ENCODE data around the gene FASTK. TPM values are rescaled to one million over a fixed set of nuclear protein-coding genes. Genes with fewer than 3 reads are reported as not detected.

Gene FASTK
- total RNA-seq, 1 experiment from 2014 or later, result 95.0 TPM

DNA sequence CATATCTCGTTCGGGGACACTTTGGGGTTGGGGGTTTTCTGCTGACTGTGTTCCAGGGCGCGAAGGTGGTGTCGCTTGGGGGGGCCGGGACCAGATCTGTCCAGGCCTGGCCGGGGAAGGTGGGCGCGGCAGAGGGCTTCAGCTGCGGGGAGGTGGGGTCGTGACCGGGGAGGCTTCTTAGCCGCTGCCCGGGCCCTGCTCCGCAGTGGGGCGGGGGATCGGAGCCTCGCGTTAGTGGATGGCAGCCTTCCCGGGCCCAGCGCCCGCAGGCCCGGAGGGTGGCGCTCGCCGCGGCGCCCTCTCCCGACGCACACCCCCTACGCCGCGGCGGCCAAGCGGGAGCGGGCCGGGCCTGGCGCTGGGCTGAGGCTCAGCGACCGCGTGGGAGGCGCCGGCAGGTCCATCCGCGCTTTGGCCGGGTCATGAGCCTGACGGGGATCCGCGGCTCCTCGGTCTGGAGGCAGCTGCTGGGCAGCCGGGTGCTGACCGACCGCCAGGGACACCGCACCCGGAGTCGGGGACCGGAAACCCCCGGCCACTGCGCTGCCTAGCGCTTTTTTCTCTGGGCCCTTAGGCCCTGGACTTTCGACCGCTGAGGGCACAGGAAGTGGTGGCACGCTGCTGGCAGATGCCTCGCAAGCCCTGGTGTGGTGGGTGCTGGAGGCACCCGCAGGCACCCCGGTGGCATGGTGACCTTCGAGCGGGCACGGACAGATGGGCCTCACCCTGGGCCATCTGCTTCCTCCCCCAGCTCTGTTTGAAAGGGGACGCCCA lies 6.8 kb upstream of the FASTK start:
- TF ChIP-seq TCF7L2 (IDR thresholded peaks at IDR 0.05; ENCODE audit: low read depth, low read length), result no peak
- TF ChIP-seq, protein P1, sequence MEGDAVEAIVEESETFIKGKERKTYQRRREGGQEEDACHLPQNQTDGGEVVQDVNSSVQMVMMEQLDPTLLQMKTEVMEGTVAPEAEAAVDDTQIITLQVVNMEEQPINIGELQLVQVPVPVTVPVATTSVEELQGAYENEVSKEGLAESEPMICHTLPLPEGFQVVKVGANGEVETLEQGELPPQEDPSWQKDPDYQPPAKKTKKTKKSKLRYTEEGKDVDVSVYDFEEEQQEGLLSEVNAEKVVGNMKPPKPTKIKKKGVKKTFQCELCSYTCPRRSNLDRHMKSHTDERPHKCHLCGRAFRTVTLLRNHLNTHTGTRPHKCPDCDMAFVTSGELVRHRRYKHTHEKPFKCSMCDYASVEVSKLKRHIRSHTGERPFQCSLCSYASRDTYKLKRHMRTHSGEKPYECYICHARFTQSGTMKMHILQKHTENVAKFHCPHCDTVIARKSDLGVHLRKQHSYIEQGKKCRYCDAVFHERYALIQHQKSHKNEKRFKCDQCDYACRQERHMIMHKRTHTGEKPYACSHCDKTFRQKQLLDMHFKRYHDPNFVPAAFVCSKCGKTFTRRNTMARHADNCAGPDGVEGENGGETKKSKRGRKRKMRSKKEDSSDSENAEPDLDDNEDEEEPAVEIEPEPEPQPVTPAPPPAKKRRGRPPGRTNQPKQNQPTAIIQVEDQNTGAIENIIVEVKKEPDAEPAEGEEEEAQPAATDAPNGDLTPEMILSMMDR (IDR thresholded peaks at IDR 0.05), result peak; percentile 78
- peak; percentile 85; the same call in 1 of the 2 replicates for TF ChIP-seq SIN3A (IDR thresholded peaks at IDR 0.05; ENCODE audit: borderline replicate concordance, insufficient read depth, low read depth, low read length)
- Histone ChIP-seq H3K27ac (ENCODE audit: low read length) (peak overlapping the region; percentile 77), H3K27me3 (ENCODE audit: control insufficient read depth, insufficient read depth, low read length) (no peaks in the 10 kb centered on the region), H3K4me3 (ENCODE audit: low read depth in 2 of 2, low read length in 2 of 2) (peak overlapping the region; percentile 88 to 93), H3K4me1 (ENCODE audit: control insufficient read depth, insufficient read depth, low read length) (peaks cover 44% of the 10 kb centered on the region), H3K36me3 (ENCODE audit: control insufficient read depth, insufficient read depth, low read length) (no peaks in the 10 kb centered on the region; the same call in 1 of the 2 replicates), H3K9me3 (ENCODE audit: control insufficient read depth, insufficient read depth, low read depth, low read length) (no peaks in the 10 kb centered on the region)
- ChIA-PET POLR2A (interaction anchor here (0.6 kb wide), 1 partner anchor 57 kb away, joined by 6 read pairs; no protein-coding TSS in a partner anchor), CTCF (interaction anchor here (1.1 kb wide), 1 partner anchor 59 kb away, joined by 3 read pairs; no protein-coding TSS in a partner anchor)
- no TSS peak for BruUV-seq (replicated peaks)
- in situ Hi-C loops (cut with HindIII; ENCODE audit: low pct_unique_long_range_greater_than_20kb, low sequenced_read_pairs), result no loop called here
- intact Hi-C loops (cut with micrococcal nuclease; ENCODE audit: unreplicated experiment), result no loop called here
- ATAC-seq (peak; percentile 42), DNase-seq (ENCODE audit: low read depth, low spot score) (no peak)

- Histone ChIP-seq H3K9me3 (ENCODE audit: control insufficient read depth, insufficient read depth, low read depth, low read length) (no peaks in the 10 kb centered on the region), H3K36me3 (ENCODE audit: control insufficient read depth, insufficient read depth, low read length) (no peaks in the 10 kb centered on the region; the same call in 1 of the 2 replicates), H3K4me1 (ENCODE audit: control insufficient read depth, insufficient read depth, low read length) (peaks cover 44% of the 10 kb centered on the region), H3K27me3 (ENCODE audit: control insufficient read depth, insufficient read depth, low read length) (no peaks in the 10 kb centered on the region), H3K4me3 (ENCODE audit: low read depth in 2 of 2, low read length in 2 of 2) (peak overlapping the region; percentile 88 to 93), H3K27ac (ENCODE audit: low read length) (peak overlapping the region; percentile 77)
- POLR2A ChIA-PET, result no interaction called here
- DNase-seq (ENCODE audit: low read depth, low spot score), result no peak
- no peak for ATAC-seq
- CTCF ChIA-PET, result no interaction called here
- no TSS peak for BruUV-seq (replicated peaks)
- TF ChIP-seq SIN3A (IDR thresholded peaks at IDR 0.05; ENCODE audit: borderline replicate concordance, insufficient read depth, low read depth, low read length), result no peak
- no peak for TF ChIP-seq TCF7L2 (IDR thresholded peaks at IDR 0.05; ENCODE audit: low read depth, low read length)
- TF ChIP-seq POLR2AphosphoS5 (IDR thresholded peaks at IDR 0.05; ENCODE audit: low read depth, low read length), result no peak
- TF ChIP-seq, protein P1 (IDR thresholded peaks at IDR 0.05), result no peak
- TF ChIP-seq, protein P2, sequence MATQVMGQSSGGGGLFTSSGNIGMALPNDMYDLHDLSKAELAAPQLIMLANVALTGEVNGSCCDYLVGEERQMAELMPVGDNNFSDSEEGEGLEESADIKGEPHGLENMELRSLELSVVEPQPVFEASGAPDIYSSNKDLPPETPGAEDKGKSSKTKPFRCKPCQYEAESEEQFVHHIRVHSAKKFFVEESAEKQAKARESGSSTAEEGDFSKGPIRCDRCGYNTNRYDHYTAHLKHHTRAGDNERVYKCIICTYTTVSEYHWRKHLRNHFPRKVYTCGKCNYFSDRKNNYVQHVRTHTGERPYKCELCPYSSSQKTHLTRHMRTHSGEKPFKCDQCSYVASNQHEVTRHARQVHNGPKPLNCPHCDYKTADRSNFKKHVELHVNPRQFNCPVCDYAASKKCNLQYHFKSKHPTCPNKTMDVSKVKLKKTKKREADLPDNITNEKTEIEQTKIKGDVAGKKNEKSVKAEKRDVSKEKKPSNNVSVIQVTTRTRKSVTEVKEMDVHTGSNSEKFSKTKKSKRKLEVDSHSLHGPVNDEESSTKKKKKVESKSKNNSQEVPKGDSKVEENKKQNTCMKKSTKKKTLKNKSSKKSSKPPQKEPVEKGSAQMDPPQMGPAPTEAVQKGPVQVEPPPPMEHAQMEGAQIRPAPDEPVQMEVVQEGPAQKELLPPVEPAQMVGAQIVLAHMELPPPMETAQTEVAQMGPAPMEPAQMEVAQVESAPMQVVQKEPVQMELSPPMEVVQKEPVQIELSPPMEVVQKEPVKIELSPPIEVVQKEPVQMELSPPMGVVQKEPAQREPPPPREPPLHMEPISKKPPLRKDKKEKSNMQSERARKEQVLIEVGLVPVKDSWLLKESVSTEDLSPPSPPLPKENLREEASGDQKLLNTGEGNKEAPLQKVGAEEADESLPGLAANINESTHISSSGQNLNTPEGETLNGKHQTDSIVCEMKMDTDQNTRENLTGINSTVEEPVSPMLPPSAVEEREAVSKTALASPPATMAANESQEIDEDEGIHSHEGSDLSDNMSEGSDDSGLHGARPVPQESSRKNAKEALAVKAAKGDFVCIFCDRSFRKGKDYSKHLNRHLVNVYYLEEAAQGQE (IDR thresholded peaks at IDR 0.05; ENCODE audit: insufficient read depth in 1 of 2, low read depth in 2 of 2, low read length in 1 of 2), result no peak
- intact Hi-C loops (cut with micrococcal nuclease; ENCODE audit: unreplicated experiment), result no loop called here
- in situ Hi-C loops (cut with HindIII; ENCODE audit: low pct_unique_long_range_greater_than_20kb, low sequenced_read_pairs), result no loop called here
Observed at GRCh38 chr7:151086802-151087244, 6.2 kb upstream of the FASTK start.
